ENCODE measurements around the gene INCENP.

Gene INCENP

GRCh38 chr11:62137276-62137861 lies 13.6 kb downstream of the INCENP start:
- TF ChIP-seq CTCF (IDR thresholded peaks at IDR 0.05; ENCODE audit: extremely low read depth, missing control alignments): no peak

GRCh38 chr11:62137881-62138629 lies 14.2 kb downstream of the INCENP start:
- DNase-seq (ENCODE audit: low spot score): no peak
- TF ChIP-seq CTCF (IDR thresholded peaks at IDR 0.05; ENCODE audit: extremely low read depth, missing control alignments): no peak

More at GRCh38 chr11:62137276-62137861, 13.6 kb downstream of the INCENP start:
- DNase-seq (ENCODE audit: low spot score): no peak

- TF ChIP-seq CTCF (IDR thresholded peaks at IDR 0.05; ENCODE audit: extremely low read depth, missing control alignments): no peak
- no peak for DNase-seq (ENCODE audit: low spot score)
These were observed 15.0 kb downstream of the INCENP start for GRCh38 chr11:62138630-62139425.

GRCh38 chr11:62139526-62140303 lies 15.9 kb downstream of the INCENP start:
- TF ChIP-seq CTCF (IDR thresholded peaks at IDR 0.05; ENCODE audit: extremely low read depth, missing control alignments): no peak
- no peak for DNase-seq (ENCODE audit: low spot score)

GRCh38 chr11:62140304-62141110 lies 16.7 kb downstream of the INCENP start:
- no peak for TF ChIP-seq CTCF (IDR thresholded peaks at IDR 0.05; ENCODE audit: extremely low read depth, missing control alignments)
- no peak for DNase-seq (ENCODE audit: low spot score)

GRCh38 chr11:62141111-62142042 lies 17.6 kb downstream of the INCENP start:
- no peak for TF ChIP-seq CTCF (IDR thresholded peaks at IDR 0.05; ENCODE audit: extremely low read depth, missing control alignments)
- no peak for DNase-seq (ENCODE audit: low spot score)
